ENCODE measurements around the gene WFIKKN1.

The WFIKKN1 gene

GRCh38 chr16:657487-657886, 26.7 kb downstream of the WFIKKN1 start:
- no peak for DNase-seq (ENCODE audit: low spot score)

GRCh38 chr16:658679-659571, 28.1 kb downstream of the WFIKKN1 start:
- DNase-seq (ENCODE audit: low spot score): no peak

DNA sequence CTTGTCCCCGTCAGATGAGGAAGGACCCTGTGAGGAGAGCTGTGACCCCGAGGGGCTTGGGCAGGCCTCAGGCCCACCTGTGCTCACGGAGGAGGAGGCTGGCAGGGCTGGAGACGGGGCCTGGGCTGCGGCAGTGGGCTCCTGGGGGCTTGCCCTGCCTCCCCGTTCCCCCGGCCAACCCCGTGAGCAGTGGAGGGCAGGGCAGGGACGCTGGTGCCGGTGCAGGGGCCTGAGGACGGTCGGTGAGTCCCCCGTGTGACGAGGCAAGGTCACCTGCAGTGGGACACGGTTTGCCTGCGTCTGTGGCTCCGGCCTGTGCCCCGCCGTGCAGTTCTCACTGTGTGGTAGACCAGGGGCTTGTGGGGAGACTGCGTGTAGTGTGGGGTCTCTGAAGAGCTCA, 28.8 kb downstream of the WFIKKN1 start:
- DNase-seq (ENCODE audit: low spot score): no peak

DNA sequence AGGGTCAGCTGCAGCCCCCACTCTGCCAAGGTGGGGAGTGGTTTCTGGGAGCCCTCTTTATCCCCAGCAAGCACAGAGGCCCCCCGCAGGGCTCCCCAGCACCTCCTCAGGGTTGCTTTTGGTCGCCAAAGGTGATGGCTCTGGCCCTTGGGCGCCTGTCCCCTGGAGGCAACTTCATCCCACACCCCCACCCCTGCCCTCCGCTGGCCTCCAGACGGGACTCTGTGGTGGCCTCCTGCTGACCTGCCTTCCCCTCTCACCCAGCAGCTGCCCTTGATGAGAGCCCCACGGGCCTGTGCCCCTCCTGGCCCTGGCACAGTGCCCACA, 29.3 kb downstream of the WFIKKN1 start:
- DNase-seq (ENCODE audit: low spot score): no peak

DNA sequence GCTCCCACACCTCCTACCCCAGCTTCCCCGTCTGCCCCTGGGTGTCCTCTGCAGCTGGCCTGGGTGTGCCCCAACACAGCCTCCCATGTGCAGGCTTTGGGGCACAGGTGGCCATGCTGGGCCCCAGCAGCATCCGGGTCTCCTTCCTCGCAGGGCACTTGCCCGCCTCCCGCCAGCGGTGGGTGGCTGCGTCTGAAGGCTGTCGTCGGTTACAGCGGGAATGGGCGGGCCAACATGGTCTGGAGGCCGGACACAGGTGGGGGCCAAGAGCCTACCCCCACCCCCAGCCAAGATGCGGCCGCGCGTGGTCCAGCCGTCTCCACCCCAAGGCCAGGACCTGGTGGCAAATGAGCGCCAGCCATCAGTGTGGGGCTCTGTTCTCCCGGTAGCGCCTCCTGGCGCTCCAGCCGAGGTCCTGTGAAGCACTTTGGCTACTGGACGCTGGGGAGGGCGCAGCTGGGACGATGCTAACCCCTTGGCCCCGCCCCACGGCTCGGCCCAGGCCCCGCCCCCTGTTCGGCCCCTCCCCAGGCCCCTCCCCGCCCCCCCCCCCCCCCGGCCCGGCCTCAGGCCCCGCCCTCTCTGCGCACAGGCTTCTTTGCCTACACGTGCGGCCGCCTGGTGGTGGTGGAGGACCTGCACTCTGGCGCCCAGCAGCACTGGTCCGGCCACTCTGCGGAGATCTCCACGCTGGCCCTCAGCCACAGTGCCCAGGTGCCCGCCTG, 29.8 kb downstream of the WFIKKN1 start:
- peak; percentile 84 for DNase-seq (ENCODE audit: low spot score)

- DNase-seq (ENCODE audit: low spot score): no peak
Observed at GRCh38 chr16:661184-661821, 30.5 kb downstream of the WFIKKN1 start.

DNA sequence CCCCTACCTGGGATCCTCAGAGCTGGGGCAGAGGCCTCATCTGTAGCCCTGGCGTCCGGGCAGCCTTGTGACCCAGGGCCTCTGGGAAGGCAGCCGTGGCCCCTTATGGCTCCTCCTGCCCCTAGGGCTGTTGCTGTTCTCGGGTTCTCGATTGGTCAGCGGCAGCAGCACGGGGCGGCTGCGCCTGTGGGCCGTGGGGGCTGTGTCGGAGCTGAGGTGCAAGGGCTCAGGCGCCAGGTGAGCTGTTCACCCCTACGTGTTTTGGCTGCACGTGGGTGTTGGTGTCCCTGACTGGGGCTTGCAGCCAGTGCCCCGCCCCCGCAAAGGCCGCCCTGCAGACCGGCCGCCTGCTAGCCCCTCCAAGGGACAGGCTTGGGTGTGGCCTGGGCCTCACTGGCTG, 31.3 kb downstream of the WFIKKN1 start:
- DNase-seq (ENCODE audit: low spot score): no peak

- DNase-seq (ENCODE audit: low spot score): no peak
Observed at GRCh38 chr16:662597-662996, 31.8 kb downstream of the WFIKKN1 start.

DNA sequence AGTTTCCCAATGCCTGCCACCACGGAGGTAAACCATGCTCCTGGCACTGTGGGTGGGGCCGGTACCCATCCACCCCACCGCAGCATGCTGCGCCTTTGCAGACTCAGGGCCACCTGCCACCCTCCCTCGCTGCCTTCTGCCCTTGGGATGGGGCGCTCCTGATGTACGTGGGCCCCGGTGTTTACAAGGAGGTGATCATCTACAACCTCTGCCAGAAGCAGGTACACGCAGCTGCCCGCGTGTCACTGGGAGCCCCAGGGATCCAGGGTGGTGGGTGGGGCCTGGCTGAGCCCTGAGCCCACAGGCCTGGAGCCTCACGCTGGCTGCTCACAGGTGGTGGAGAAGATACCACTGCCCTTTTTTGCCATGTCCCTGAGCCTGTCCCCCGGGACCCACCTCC, 35.8 kb downstream of the WFIKKN1 start:
- DNase-seq (ENCODE audit: low spot score): no peak

DNA sequence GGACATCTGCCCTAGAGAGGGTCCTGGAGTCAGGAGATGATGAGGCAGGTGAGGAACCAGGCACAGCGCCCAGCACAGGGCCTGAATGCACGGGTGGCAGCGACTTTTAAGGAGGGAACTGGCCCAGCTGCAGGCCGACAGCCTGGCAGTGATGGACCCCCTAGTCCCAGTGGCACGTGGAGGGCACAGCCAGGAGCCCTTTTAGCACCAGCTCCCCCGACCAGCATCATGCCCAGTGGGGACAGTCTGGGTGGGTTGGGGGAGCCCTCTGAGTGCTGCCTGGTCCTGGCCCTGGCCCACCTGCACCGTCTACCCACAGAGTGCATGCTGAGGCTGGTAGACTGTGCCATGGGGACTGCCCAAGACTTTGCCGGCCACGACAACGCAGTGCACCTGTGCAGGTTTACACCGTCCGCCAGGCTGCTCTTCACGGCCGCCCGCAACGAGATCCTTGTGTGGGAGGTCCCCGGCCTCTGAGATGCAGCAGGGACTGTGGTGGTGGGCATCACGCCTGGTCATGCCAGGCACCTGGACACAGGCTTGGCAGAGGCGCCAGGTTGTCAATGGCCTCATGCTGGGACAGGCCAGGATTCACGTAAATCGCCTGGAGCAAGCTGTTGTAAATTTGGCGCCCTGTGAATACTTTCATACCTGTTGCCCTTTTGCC, 36.5 kb downstream of the WFIKKN1 start:
- DNase-seq (ENCODE audit: low spot score): no peak

GRCh38 chr16:667780-668518, 37.2 kb downstream of the WFIKKN1 start, which contains the start of gene RHOT2:
Gene RHOT2, plus strand, starts transcription at chr16:668132. Its CDS starts 68 bp downstream, at chr16:668200.
- DNase-seq (ENCODE audit: low spot score): peak; percentile 83

DNA sequence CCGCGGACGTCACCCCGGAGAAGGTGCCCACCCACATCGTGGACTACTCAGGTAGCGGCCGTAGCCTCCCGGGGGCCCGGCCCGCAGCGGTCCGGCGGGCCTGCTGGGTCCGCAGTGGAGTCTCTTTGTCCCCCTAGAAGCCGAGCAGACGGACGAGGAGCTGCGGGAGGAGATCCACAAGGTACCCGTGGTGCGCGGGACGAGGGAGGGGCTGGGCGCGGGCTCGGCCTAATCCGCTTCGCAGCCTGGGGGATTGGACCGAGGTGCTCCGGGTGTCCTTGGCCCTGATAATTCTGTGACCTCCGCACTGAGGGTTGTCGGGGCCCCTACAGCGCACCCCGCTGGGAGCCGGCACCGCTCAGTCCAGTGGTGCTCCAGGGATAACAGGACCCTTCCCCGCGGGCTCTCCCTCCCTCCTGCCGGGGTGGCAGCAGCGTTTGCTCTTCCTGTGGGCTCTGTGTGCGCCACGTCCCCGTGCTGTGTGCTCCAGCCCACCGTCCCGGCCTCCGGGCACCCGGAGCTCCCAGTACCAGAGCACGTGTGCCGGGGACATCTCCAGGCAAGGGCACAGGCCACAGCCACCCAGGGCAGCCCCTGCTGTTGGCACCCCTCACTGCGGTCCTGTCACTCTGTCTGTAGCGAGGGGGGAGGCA, 37.9 kb downstream of the WFIKKN1 start:
- DNase-seq (ENCODE audit: low spot score): no peak

DNA sequence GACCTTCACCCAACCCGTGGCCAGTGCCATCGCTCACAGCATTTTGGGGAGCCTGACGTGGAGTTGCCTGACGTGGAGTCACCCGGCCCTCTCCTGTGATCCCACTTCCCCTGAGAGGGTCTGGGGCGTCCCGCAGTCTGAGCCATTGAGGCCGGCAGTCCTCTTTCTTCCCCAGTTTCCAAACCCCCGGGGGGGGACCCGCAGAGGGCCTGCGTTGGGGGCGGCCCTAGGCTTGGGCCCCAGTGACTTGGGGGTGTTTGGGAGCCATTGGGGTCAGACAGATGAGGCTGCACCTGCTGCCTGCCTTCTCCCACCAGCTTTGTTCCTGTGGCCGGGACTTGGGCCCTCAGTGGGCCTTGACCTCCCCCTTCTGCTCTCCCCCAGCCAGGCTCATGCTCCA, 38.9 kb downstream of the WFIKKN1 start:
- no peak for DNase-seq (ENCODE audit: low spot score)

DNA sequence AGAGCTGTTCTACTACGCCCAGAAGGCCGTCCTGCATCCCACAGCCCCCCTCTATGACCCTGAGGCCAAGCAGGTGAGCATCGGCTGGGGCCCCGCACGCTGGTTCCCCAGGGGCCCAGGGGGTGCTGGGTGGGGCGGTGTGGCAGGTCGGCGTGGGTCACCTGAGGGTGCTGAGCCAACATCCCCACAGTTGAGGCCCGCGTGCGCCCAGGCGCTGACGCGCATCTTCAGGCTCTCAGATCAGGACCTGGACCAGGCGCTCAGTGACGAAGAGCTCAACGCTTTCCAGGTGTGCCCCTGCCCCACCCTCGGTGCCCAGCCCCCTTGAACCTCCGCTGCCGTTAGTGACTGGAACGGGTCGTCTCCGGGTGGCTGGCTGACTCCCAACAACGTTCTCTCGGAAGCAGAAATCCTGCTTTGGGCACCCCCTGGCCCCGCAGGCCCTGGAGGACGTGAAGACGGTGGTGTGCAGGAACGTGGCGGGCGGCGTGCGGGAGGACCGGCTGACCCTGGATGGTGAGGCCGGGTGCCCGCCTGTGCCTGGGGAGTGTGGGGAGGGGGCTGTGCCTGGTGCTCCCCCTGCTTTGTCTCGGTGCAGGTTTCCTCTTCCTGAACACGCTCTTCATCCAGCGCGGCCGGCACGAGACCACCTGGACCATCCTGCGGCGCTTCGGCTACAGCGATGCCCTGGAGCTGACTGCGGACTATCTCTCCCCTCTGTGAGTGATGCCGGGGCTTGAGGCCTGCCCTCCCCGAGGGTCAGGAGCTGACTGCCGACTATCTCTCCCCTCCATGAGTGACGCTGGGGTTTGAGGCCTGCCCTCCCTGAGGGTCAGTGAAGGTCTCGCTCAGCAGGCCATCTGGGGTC, 39.9 kb downstream of the WFIKKN1 start:
- no peak for DNase-seq (ENCODE audit: low spot score)

DNA sequence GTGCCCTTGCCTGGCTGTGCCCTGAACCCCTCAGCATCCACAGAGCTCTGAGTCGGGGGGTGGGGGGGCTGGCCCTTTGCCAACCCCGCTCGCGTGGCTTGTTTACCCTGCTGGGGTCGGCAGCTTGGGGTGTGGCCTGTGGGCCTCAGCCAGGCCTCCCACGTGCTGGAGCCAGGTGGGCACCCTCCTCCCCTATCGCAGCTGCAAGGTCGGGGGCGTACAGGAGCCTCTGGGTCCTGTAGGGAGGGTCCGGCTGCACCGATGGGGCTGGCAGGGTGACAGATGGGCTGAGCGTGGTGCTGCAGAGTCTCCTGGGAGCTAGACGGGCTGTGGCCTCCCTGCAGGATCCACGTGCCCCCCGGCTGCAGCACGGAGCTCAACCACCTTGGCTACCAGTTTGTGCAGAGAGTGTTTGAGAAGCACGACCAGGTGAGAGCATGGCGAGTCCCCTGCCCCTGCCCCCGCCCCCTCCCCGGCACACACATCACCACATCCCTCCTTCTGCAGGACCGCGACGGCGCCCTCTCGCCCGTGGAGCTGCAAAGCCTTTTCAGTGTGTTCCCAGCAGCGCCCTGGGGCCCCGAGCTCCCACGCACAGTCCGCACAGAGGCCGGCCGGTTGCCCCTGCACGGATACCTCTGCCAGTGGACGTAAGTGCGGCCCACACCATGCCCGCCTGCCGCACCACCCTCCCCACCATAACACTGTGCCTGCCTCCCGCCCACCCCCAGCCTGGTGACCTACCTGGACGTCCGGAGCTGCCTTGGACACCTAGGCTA, 40.8 kb downstream of the WFIKKN1 start:
- no peak for DNase-seq (ENCODE audit: low spot score)

GRCh38 chr16:672371-672770, 41.6 kb downstream of the WFIKKN1 start:
- no peak for DNase-seq (ENCODE audit: low spot score)

DNA sequence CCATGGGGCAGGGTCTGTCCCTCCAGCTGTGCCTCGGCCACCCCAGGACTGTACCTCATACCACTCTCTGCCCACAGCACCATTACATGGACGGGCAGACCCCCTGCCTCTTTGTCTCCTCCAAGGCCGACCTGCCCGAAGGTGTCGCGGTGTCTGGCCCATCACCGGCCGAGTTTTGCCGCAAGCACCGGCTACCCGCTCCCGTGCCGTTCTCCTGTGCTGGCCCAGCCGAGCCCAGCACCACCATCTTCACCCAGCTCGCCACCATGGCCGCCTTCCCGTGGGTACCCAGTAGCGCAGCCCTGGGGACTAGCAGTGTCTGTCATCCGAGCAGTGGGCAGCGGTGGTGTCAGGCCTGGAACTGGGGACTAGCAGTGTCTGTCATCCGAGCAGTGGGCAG, 42.1 kb downstream of the WFIKKN1 start:
- DNase-seq (ENCODE audit: low spot score): no peak

- DNase-seq (ENCODE audit: low spot score): no peak
Observed at GRCh38 chr16:673399-673991, 42.7 kb downstream of the WFIKKN1 start.
